ENCODE measurements around the gene CMSS1.

The CMSS1 gene

DNA sequence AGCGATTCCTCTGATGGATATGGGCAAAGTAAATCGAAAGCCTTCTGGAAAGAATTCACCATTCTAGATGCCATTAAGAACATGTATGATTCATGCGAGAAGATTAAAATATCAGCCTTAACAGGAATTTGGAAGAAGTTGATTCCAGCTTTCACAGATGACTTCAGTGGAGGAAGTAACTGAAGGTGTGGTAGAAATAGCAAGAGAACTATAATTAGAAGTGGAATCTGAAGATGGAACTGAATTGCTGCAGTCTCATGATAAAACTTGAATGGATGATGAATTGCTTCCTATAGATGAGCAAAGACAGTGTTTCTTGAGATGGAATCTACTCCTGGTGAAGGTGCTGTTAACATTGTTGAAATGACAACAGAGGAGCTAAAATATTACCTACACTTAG lies 413.0 kb downstream of the CMSS1 start:
- DNase-seq (ENCODE audit: low spot score): no peak

Measured in AG08395 (cell line).